ENCODE data around the gene DNASE1L3.

Gene DNASE1L3

DNA sequence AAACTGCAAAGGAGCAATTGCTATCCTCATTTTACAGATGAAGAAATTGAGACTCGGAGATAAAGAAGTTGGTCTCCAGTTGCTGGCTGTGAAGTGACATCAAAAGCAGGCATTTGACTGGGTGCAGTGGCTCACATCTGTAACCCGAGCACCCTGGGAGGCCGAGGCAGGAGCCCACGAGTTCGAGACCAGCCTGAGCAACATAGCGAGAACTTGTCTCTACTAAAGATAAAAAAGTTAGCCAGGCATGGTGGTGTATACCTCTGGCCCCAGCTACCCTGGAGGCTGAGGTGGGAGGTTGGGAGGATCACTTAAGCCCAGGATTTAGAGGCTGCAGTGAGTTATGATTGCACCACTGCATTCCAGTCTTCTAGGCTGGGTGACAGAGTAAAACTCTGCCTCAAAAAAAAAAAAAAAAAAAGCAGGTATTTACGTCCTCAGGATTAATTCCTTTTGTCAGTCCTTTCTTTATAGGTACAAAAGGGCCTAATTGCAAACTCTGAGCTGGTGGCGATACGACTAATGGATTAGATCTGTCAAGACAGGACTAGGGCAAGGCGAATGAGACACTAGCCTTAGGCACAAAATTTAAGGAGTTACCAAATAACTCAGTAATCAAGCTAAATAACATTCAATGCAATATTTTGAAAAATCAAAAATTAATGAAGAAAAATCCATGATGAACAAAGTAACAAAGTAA is 5.9 kb upstream of the DNASE1L3 start:
- H3K4me2 ChIP-seq (ENCODE audit: low read length): peak overlapping the region; percentile 75; the same call in 1 of the 2 replicates

DNA sequence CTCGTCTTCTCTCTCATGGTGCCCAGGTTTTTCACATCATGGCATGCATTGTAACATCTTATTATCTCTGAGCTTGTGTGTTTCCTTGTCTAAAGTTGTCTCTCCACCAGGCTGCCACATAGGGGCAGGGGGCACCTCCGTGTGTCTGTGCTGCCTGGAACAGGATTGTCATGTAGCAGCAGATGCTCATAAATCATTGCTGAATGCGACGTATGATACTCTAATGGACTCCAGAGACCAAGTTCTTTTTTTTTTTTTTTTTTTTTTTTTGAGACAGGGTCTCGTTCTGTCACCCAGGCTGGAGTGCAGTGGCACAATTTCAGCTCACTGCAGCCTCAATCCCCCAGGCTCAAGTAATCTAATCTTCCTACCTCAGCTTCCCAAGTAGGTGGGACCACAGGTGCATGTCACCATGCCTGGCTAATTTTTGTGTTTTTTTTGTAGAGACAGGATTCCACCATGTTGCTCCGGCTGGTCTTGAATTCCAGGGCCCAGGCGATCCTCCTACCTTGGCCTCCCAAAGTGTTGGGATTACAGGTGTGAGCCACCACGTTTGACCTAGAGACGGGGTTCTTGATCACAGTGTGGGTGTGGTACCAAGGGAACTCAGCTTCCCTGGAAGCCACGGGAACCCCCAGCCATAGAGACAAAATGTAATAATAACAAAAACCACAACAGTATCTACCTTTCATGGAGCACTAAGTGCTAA is 4.7 kb upstream of the DNASE1L3 start:
- Histone ChIP-seq H3K4me1 (ENCODE audit: control insufficient read depth, low read length) (peaks cover 36% of the 10 kb centered on the region), H3K36me3 (ENCODE audit: control insufficient read depth, low read length) (no peaks in the 10 kb centered on the region), H3K9me2 (replicated peaks; ENCODE audit: control insufficient read depth, low read length) (no peaks in the 10 kb centered on the region), H3K27ac (ENCODE audit: low read depth, low read length) (peak overlapping the region; percentile 46), H3K4me3 (ENCODE audit: low read length) (peak overlapping the region; percentile 34; the same call in 1 of the 2 replicates), H3F3A (ENCODE audit: control insufficient read depth, insufficient read depth) (no peaks in the 10 kb centered on the region), H3K27me3 (ENCODE audit: control insufficient read depth, low read length) (no peaks in the 10 kb centered on the region), H3K79me2 (ENCODE audit: control insufficient read depth, low read length) (no peaks in the 10 kb centered on the region), H3K9me3 (ENCODE audit: control insufficient read depth, insufficient read depth, low read length) (no peaks in the 10 kb centered on the region), H4K20me1 (ENCODE audit: control insufficient read depth, insufficient read depth, low read depth, low read length) (no peaks in the 10 kb centered on the region), H3K4me2 (ENCODE audit: low read length) (peak overlapping the region; percentile 54)
- TF ChIP-seq EZH2phosphoT487 (IDR thresholded peaks at IDR 0.05; ENCODE audit: borderline replicate concordance, low read length): no peak
- TF ChIP-seq, protein P1, sequence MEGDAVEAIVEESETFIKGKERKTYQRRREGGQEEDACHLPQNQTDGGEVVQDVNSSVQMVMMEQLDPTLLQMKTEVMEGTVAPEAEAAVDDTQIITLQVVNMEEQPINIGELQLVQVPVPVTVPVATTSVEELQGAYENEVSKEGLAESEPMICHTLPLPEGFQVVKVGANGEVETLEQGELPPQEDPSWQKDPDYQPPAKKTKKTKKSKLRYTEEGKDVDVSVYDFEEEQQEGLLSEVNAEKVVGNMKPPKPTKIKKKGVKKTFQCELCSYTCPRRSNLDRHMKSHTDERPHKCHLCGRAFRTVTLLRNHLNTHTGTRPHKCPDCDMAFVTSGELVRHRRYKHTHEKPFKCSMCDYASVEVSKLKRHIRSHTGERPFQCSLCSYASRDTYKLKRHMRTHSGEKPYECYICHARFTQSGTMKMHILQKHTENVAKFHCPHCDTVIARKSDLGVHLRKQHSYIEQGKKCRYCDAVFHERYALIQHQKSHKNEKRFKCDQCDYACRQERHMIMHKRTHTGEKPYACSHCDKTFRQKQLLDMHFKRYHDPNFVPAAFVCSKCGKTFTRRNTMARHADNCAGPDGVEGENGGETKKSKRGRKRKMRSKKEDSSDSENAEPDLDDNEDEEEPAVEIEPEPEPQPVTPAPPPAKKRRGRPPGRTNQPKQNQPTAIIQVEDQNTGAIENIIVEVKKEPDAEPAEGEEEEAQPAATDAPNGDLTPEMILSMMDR (IDR thresholded peaks at IDR 0.05; ENCODE audit: low read depth, low read length, poor library complexity, severe bottlenecking): no peak

More for the DNA sequence above, 5.9 kb upstream of the DNASE1L3 start:
- no peaks in the 10 kb centered on the region for H3K9me3 ChIP-seq (ENCODE audit: control insufficient read depth, insufficient read depth, low read length)
- no peaks in the 10 kb centered on the region for H3F3A ChIP-seq (ENCODE audit: control insufficient read depth, insufficient read depth)
- TF ChIP-seq, protein P1 (IDR thresholded peaks at IDR 0.05; ENCODE audit: low read depth, low read length, poor library complexity, severe bottlenecking): no peak
- no peak for TF ChIP-seq EZH2phosphoT487 (IDR thresholded peaks at IDR 0.05; ENCODE audit: borderline replicate concordance, low read length)
- no peaks in the 10 kb centered on the region for H4K20me1 ChIP-seq (ENCODE audit: control insufficient read depth, insufficient read depth, low read depth, low read length)
- no peaks in the 10 kb centered on the region for H3K36me3 ChIP-seq (ENCODE audit: control insufficient read depth, low read length)
- H3K27me3 ChIP-seq (ENCODE audit: control insufficient read depth, low read length): no peaks in the 10 kb centered on the region
- H3K27ac ChIP-seq (ENCODE audit: low read depth, low read length): no peak overlapping the region
- H3K4me3 ChIP-seq (ENCODE audit: low read length): no peak overlapping the region
- H3K79me2 ChIP-seq (ENCODE audit: control insufficient read depth, low read length): no peaks in the 10 kb centered on the region
- no peaks in the 10 kb centered on the region for H3K9me2 ChIP-seq (replicated peaks; ENCODE audit: control insufficient read depth, low read length)
- peaks cover 36% of the 10 kb centered on the region for H3K4me1 ChIP-seq (ENCODE audit: control insufficient read depth, low read length)

DNA sequence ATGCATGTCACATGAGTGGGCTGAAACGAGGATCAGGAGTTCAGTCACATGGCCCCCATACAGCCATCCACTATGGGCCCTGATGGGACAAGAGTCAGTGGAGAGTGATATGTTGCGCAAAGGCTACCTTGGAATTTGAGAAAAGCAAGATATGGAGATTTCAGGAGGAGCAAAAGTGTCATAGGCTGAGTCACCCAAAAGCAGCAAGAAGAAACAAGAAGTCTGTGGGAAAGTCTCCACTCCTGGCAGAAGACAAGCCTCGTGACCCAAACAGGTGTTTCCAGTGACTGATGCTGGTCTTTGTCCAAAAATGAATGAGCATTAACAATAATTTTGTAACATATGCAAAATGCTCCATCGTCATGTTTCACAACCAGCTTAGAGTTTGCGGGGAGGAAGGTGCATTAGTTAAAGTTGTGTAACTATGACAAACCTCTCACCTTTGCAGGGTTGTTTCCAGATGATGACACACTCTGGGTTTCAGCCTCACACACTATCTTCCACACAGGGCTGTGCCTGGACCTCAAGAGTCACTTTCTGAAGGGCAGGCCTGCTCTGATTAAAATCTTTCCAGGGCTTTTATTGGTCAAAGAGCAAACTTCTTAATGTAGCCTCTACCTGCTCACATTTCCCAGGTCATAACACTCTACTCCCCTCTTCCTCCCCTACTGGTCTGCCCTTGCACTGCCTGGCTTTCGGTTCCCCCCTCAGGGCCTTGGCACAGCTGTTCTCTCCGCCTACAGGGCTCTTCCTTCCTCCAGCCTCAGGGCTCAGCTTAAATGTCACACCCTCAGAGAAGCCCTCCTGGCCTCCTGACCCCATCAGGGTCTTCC is 3.9 kb upstream of the DNASE1L3 start:
- Histone ChIP-seq H3K27ac (ENCODE audit: low read depth, low read length) (peak overlapping the region; percentile 46), H3K9me2 (replicated peaks; ENCODE audit: control insufficient read depth, low read length) (no peaks in the 10 kb centered on the region), H3K4me2 (ENCODE audit: low read length) (peak overlapping the region; percentile 54), H3K4me1 (ENCODE audit: control insufficient read depth, low read length) (peaks cover 36% of the 10 kb centered on the region), H3K79me2 (ENCODE audit: control insufficient read depth, low read length) (no peaks in the 10 kb centered on the region), H3K27me3 (ENCODE audit: control insufficient read depth, low read length) (no peaks in the 10 kb centered on the region), H3K36me3 (ENCODE audit: control insufficient read depth, low read length) (no peaks in the 10 kb centered on the region), H3K4me3 (ENCODE audit: low read length) (peak overlapping the region; percentile 34), H3K9me3 (ENCODE audit: control insufficient read depth, insufficient read depth, low read length) (no peaks in the 10 kb centered on the region), H4K20me1 (ENCODE audit: control insufficient read depth, insufficient read depth, low read depth, low read length) (no peaks in the 10 kb centered on the region), H3F3A (ENCODE audit: control insufficient read depth, insufficient read depth) (no peaks in the 10 kb centered on the region)
- no peak for TF ChIP-seq EZH2phosphoT487 (IDR thresholded peaks at IDR 0.05; ENCODE audit: borderline replicate concordance, low read length)
- TF ChIP-seq, protein P1 (IDR thresholded peaks at IDR 0.05; ENCODE audit: low read depth, low read length, poor library complexity, severe bottlenecking): peak; percentile 56
